H1 (cell line): ENCODE results near the gene MANEAL. TPM values are rescaled to one million over a fixed set of nuclear protein-coding genes. Genes with fewer than 3 reads are reported as not detected.

Experiments used
- BACH1 ChIP-seq: IDR thresholded peaks from 2 replicates; pipeline ENCODE4 v1.6.1; 2012; ENCODE audit warnings: low read length, improper control_type of control experiment
- EP300 ChIP-seq, 2 experiments: IDR thresholded peaks; 1 replicate in 1 of 2; 2 replicates in 1 of 2; pipeline ENCODE4 v1.6.1; 2011 to 2012; ENCODE audit warnings: low read depth in 2 of 2, low read length in 2 of 2, mild to moderate bottlenecking in 2 of 2, borderline replicate concordance in 1 of 2, inconsistent platforms in 1 of 2, moderate library complexity in 1 of 2
- POLR2AphosphoS5 ChIP-seq: IDR thresholded peaks from 2 replicates; pipeline ENCODE4 v1.6.1; 2011; ENCODE audit warnings: low read depth, low read length
- POU5F1 ChIP-seq: IDR thresholded peaks from 2 replicates; pipeline ENCODE4 v1.6.1; 2011; ENCODE audit warnings: low read depth, mild to moderate bottlenecking, low read length, moderate library complexity
- SIN3A ChIP-seq, 2 experiments: IDR thresholded peaks in 1 of 2; conservative IDR thresholded peaks in 1 of 2; 2 replicates each; pipeline ENCODE4 v1.6.1; 2011 to 2012; ENCODE audit warnings: low read length in 2 of 2, improper control_type of control experiment in 1 of 2, low read depth in 1 of 2, mild to moderate bottlenecking in 1 of 2
- SP4 ChIP-seq: IDR thresholded peaks from 2 replicates; pipeline ENCODE4 v1.6.1; 2012; ENCODE audit warnings: low read length, inconsistent platforms
- polyA plus RNA-seq, 7 experiments: library from polyadenylated mRNA; depleted of rRNA in 3 of 7; stranded (reverse) in 5 of 7; unstranded in 2 of 7; fragments of >200 nt in 5 of 7; fragments of 200-250 nt in 2 of 7; gene quantifications; 1 replicate in 5 of 7; 2 replicates in 1 of 7; 4 replicates in 1 of 7; pipeline versions ENCODE4 v1.2.1 to v1.2.3, GENCODE V29; 2011 to 2013; ENCODE audit warnings: missing spikeins in 2 of 7, mixed read lengths in 2 of 7
- total RNA-seq: library from RNA; stranded (reverse); fragmentation: NEBNext Ultra II Directional; extraction: Animal tissue kit (Norgen Biotek cat#: 25700); gene quantifications from 2 replicates; pipeline ENCODE4 v1.2.1, GENCODE V29; 2021
- TF ChIP-seq, protein P1 (sequence below), 3 experiments: IDR thresholded peaks; 1 replicate in 2 of 3; 2 replicates in 1 of 3; pipeline versions ENCODE4 v1.5.1 to v1.6.1; 2011; ENCODE audit warnings: low read length in 3 of 3, mild to moderate bottlenecking in 3 of 3, inconsistent platforms in 2 of 3, low read depth in 1 of 3, moderate library complexity in 1 of 3; ENCODE audit not compliant: insufficient read depth in 1 of 3; ENCODE audit errors: control extremely low read depth in 1 of 3

Gene MANEAL
- total and polyA plus RNA-seq, 2 of the 8 experiments (the other 6 are each of a cell fraction or from before 2014, with no cell fraction given), result 4.8 to 7.2 TPM

- TF ChIP-seq SIN3A (conservative IDR thresholded peaks at IDR 0.05 in 1 of 2, IDR thresholded peaks at IDR 0.05 in 1 of 2; ENCODE audit: low read depth in 1 of 2, low read length in 2 of 2) (0 out of 4 replicates have a peak, but pooled peaks have one; percentile 14 to 18), BACH1 (no peak), POU5F1 (no peak), SP4 (no peak), POLR2AphosphoS5 (no peak), EP300 (IDR thresholded peaks at IDR 0.05; ENCODE audit: borderline replicate concordance in 1 of 2, low read depth in 2 of 2, low read length in 2 of 2) (no peak)
- TF ChIP-seq, protein P1, sequence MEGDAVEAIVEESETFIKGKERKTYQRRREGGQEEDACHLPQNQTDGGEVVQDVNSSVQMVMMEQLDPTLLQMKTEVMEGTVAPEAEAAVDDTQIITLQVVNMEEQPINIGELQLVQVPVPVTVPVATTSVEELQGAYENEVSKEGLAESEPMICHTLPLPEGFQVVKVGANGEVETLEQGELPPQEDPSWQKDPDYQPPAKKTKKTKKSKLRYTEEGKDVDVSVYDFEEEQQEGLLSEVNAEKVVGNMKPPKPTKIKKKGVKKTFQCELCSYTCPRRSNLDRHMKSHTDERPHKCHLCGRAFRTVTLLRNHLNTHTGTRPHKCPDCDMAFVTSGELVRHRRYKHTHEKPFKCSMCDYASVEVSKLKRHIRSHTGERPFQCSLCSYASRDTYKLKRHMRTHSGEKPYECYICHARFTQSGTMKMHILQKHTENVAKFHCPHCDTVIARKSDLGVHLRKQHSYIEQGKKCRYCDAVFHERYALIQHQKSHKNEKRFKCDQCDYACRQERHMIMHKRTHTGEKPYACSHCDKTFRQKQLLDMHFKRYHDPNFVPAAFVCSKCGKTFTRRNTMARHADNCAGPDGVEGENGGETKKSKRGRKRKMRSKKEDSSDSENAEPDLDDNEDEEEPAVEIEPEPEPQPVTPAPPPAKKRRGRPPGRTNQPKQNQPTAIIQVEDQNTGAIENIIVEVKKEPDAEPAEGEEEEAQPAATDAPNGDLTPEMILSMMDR (IDR thresholded peaks at IDR 0.05; ENCODE audit: control extremely low read depth in 1 of 3, insufficient read depth in 1 of 3, low read depth in 1 of 3, low read length in 3 of 3), result no peak
Observed at GRCh38 chr1:37808369-37809319, 15.0 kb downstream of the MANEAL start (continued).
